GM18870 (cell line): Measurements from ENCODE around the gene RAB37.

Experiments used
- ATAC-seq: cut with Tn5 transposase; IDR thresholded peaks from one replicate; pipeline ENCODE4 v1.9.1; 2021; ENCODE audit warnings: moderate library complexity; ENCODE audit not compliant: unreplicated experiment

Gene RAB37

DNA sequence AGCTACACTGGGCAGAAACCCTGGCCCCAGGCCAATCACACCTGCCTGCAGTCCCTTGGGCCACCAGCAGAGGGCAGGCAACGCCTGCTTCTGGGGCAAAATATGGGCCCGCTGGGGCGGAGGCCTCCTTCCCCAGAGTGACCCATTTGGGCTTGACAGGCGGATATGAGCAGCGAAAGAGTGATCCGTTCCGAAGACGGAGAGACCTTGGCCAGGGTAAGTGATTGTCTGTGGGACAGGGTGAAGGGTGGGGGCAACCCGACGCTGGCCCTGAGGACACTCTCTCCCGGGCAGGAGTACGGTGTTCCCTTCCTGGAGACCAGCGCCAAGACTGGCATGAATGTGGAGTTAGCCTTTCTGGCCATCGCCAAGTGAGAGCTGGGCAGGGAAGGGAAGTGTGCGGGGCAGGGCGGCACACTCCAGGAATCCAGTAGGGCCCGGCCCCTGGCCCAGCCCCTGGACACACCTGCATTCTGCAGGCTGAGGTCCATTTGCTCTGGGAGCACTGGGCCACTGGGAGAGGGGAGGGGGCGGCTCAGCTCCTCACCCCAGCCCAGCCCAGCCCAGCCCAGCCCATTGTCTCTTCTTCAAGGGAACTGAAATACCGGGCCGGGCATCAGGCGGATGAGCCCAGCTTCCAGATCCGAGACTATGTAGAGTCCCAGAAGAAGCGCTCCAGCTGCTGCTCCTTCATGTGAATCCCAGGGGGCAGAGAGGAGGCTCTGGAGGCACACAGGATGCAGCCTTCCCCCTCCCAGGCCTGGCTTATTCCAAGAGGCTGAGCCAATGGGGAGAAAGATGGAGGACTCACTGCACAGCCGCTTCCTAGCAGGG lies 7.9 kb downstream of the RAB37 start:
- no peak for ATAC-seq

DNA sequence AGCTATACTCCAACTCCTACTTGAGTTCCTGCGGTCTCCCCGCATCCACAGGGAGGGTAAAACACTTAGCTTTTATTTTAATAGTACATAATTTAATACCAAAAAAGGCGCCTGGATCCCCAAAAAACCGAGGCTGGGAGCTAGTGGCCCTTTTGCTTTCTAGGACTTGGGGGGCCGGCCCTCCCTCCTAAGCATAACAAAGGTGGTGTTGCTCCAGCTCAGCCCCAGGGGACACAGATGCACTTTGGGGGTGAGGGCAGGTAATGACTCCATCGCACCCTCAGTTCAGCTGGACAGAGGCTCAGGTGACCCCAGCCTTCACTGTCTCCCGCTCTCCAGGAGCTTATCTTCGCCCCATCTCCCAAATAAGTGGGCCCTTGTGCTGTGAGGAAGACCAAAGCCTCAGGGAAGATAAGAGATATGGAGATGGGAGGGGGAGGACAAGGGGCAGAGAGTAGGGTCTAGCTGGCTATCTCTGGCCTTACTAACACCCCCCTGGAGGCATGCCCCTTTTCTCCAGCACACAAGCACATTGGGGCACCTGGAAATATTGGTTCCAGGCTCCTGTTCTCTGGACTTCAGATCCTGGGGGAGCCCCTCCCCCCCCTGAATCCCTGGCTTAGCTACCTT lies 8.6 kb downstream of the RAB37 start:
- ATAC-seq, result no peak

DNA sequence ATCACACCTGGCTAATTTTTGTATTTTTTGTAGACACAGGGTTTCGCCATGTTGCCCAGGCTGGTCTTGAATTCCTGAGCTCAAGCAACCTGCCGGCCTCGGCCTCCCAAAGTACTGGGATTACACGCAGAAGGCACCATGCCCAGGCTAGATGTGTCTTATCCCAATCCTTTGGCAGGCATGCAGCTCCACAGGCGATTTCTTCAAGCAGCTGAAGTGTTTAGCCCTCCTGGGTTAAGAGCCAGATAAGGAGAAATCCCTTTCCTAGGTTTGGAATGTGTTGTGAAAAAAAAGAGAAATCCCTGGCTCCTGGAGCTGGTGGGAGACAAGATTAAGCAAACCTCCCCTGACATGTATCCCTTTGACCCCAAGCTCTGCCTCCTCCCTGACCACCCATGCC lies 9.3 kb downstream of the RAB37 start:
- no peak for ATAC-seq

DNA sequence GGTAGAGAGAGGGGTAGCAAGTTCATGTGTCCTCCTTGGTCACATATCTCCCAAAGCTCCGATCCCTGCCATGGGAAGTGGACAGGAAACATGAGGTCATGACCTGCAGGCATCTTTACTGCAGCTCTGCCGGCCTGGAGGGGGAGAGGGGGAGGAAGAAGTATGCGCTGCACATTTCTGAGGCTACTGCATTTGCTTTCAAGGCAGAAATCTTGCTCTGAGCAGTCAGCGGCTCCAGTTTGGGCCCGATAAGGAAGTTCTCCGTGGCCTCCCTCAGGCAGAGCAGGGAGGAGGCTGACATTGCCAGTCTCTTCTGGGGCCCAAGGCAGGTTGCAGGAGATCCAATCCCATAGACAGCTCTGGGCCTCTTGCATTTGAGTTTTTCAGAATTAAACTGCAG lies 9.9 kb downstream of the RAB37 start:
- ATAC-seq, result no peak

DNA sequence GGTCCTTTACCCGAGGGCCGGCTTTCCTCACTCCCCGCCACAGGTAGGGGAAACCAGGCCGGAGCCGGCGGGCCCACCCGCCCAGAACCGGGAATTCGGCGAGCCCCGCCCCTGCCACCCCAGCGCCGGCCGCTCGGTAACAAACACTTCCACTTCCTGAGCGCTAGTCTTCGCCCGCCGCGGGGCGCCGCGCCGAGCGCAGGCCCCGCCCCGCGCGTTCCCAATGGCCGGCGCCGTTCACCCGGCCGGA lies 11.1 kb downstream of the RAB37 start:
- ATAC-seq, result no peak

DNA sequence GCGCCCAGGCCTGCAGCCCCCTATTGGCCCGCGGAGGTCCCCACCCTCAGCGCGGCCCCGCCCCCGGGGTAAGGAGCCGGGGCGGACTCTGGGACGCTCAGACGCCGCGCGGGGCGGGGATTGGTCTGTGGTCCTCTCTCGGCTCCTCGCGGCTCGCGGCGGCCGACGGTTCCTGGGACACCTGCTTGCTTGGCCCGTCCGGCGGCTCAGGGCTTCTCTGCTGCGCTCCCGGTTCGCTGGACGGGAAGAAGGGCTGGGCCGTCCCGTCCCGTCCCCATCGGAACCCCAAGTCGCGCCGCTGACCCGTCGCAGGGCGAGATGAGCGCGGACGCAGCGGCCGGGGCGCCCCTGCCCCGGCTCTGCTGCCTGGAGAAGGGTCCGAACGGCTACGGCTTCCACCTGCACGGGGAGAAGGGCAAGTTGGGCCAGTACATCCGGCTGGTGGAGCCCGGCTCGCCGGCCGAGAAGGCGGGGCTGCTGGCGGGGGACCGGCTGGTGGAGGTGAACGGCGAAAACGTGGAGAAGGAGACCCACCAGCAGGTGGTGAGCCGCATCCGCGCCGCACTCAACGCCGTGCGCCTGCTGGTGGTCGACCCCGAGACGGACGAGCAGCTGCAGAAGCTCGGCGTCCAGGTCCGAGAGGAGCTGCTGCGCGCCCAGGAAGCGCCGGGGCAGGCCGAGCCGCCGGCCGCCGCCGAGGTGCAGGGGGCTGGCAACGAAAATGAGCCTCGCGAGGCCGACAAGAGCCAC lies 11.6 kb downstream of the RAB37 start, which contains the start of gene NHERF1:
Gene NHERF1 (plus strand): TSS at position 100 of the 750 bp plus-strand sequence. CDS start 219 bp downstream, at position 319.
- peak; percentile 41 for ATAC-seq

DNA sequence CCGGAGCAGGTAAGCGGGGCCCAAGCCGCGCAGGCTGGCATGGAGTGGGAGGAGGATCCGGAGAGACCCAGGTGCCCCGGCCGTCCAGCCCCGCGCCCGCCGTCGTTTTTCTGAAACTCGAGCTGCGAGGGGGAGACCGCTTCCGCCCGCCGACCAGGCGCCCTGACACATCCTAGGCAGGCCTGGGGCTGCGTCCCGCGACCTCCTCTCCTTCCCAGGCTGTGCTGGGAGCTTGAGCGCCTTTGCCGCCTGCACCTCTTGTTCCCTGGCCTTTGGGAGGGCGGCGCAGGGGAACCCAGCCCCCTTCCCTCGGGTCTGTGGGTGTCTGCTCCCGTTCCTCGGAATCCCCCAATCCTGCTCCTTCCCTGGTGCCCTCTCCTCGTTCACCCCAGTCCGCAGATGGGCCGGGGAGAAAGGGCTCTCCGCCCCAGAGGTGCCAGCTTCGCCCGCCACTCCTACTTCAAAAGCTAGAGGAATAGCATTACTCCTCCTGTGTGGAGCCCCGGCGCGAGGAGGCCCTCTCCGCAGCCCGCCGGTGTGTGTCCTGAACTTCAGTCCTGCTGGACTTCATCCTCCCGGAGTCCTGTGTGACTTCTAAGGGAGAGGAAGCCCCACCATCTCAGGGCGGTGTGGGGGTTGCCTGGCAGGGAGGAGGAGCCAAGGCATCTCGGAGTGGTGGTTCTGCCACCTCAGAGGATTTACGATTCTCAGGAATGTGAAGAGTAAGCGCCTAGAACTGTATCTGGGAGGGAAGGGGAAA lies 12.4 kb downstream of the RAB37 start:
- ATAC-seq, result no peak

DNA sequence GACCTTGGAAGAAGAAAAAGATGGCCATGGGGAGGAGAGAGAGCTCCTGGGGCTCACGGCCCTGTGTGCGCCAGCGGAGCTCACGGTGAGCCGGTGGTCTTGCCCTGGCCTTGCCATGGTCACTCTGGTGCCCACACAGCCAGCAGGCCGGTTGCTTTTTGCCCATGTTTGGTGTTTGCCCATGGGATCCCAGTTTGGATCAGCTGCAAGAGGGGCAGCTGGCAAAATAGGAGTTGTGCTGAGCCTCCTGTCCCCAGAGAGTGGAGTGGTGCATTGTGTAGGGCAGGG lies 12.9 kb downstream of the RAB37 start:
- ATAC-seq, result no peak

DNA sequence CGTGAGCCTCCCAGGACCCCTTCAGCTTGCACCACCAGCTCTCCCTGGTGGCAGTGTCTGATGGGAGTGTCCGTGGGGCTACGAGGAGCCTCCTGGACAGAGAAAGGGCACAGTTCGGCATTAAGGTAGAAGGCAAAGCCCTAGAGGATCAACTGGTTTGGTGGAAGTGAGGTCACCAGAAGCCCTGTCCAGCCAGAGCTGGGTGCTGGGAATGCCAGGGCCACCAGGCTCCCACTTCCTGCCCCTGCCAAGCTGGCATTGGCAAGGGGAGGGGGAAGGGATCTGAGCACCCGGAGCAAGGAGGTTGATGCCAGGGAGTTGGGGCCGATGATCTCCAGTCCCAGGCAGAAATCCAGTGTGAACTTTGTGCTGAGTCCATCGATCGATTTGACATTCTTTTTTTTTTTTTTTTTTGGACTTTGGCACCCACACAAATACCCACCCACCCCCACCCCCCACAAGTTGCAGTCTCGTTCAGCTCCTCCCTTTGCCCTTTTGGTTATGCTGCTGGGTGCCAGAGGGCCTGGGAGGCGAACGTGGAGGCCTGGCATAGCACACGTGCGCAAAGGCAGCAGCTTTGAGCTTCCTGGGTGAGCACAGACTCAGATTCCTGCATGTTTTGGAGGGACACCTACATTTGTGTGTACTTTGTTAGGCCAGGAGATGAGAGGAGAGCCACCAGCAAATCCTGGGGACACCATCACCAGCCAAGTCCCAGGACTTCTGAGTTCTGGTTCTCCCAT lies 13.4 kb downstream of the RAB37 start:
- no peak for ATAC-seq

DNA sequence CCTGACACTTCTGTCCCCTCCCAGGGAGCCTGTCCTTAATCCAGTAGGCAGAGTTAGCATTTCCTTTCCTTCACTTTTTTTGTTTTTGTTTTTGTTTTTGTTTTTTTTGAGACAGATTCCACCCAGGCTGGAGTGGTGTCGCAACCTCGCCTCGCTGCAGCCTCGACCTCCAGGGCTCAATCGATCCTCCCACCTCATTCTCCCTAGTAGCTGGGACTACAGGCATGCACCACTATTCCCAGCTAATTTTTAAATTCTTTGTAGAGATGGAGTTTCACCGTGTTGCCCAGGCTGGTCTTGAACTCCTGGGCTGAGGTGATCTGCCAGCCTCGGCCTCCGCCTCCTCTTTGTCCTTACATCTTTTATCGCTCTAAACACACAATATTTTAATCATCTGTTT lies 15.4 kb downstream of the RAB37 start:
- ATAC-seq, result no peak

DNA sequence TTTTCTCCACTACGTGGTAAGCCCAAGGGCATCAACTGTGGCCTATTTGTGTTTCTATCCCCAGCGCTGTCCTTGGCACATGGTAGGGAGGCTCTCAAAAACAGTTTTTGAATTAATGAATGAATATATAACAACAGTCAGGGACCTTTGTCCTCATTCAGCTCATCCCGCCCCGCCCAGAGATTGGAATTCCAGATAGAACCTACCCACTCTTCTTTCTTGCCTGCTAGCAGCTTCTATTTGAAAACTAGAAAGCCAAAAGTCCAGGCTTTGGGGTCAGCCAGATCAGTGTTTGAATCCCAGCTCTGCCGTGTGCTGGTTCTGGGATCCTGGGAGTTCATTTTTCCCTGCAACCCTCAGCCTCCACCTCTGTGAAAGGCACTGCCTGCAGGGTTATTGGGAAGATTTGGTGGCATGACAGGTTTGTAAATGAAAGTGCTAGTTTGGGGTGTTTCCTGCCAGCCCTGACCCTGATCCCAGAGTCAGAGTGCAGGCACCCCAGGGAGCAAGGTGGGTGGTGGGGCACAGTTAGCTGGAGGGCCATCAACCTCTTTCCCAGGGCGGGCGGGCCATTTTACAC lies 15.9 kb downstream of the RAB37 start:
- no peak for ATAC-seq

DNA sequence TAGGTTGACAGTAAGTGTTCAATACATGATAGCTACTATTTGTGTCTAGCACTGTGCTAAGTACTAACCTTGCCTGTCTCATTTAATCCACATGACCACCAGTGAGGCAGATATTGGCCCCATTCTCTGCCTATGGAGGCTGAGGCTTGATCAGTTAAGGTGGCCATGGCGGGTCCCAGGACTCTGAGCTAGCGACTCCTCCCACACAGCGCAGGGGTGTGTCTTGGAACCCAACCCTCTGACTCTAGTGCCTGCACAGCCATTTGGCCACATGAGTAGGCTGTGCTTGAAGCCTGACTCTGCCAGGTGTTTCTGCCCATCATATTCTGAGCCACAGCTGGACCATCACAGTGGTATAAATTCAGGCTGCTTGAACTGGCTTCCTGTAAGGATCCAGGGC lies 17.8 kb downstream of the RAB37 start:
- no peak for ATAC-seq

DNA sequence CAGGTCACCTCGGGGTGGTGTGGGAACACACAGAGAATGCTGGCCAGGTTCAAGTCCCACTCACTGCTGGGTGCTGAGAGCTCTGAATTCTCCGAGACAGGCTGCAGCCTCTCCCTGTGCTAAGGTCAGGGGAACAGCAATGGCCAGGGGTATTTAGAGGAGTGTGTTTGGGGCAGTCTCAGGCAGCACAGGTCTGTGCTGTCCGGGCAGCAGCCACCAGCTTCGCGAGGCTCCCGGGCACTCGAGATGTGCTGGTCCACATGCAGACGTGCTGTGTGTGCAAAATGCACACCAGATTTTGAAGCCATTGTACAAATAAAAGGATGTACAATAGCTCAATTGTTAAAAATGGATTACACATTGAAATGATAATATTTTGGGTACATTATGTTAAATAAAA lies 18.5 kb downstream of the RAB37 start:
- ATAC-seq, result no peak

DNA sequence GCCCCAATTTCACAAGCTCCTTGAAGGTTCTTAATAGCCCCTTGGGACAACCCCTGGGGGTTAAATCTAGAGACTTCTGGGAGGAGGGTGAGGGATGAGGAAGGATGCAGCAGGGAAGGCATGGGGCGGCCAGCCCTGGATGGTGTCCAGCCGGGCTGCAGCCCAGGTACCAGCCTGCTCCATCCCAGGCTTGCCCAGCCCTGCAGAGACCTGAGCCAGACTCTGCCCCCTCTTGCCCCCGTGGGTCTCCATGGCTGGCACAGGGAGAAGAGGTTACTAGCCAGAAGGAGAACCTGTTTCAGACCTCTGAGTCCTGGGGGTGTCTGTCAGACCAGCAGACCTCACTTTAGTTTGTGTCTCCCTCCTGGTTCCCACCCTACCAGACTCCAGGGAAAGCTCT lies 19.8 kb downstream of the RAB37 start:
- ATAC-seq, result no peak

DNA sequence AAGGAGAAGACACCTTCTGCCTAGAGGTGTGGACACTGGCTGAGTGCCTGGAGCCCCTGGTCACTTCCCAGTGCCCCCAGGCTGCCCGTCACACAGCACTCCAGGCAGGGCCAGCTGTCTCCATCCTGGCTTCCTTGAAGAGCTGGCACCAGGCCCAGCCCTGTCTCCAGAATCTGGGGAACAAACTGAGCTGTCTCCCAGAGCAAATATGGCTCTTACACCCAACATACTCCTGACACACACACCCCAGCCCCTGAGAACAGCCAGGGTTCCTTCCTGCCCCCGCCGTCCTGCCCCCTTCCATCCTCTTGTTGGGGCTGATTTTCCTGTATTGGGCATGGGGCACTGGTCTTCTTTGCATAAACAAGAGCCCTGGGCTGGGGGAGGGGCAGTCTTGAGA lies 20.4 kb downstream of the RAB37 start:
- ATAC-seq, result no peak

DNA sequence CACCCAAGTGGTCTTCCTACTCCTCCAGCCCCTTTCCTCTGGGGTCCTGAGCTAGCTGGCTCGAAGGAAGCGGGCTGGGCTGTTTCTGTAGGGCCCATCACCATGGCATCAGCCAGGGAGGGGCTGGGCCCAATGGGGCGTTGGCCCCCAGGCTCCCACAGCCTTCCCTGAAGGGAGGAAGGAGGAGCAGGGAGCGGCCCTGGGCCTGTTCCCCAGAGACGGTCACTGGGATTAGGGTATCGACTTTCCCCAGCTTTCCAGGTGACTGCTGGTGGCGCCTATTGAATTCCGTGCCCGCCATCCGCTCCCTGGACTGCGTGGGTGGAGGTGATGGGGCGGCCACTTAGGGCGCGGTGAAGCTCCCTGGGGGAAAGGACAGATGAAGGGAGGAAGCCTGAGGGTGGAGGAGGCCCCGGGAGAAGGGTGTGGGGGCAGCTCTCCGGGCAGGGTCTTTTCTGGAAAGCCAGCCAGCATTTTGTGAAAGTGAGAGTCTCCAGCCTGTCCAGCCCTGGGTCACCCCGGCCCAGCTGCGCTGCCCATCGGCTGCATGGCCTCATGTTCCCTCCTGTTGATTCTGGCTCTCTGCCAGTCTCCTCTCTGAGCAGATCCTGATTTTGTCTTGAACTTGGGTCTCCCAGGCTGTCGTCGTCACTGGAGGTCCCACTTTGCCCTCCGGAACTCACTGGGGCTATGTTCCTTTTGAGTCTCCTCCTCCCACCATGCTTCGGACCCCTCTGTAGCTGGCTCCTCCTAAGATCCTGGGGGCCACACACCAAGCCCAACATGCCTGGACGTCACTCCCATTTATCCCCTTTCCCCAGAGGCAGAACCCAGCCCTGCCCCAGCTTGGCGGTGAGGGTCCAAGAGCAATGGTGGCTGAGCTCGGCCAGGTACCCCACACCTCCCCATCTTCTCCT lies 21.1 kb downstream of the RAB37 start:
- no peak for ATAC-seq

DNA sequence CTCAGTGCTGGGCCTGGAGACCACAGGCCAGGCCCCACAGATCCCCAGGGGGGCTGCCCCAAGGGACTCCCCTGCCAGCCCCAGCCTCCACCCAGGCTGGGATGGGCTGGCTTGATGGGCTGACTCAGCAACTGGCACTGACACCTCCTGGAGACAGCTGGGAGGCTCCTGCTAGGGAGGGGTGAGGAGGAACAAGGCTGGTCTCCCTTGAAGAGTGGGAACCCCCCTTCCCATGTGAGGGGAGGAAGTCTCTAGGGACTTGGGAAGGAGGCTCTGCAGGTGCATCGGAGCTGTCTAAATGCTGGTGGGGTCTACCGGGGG lies 21.8 kb downstream of the RAB37 start:
- ATAC-seq, result no peak

DNA sequence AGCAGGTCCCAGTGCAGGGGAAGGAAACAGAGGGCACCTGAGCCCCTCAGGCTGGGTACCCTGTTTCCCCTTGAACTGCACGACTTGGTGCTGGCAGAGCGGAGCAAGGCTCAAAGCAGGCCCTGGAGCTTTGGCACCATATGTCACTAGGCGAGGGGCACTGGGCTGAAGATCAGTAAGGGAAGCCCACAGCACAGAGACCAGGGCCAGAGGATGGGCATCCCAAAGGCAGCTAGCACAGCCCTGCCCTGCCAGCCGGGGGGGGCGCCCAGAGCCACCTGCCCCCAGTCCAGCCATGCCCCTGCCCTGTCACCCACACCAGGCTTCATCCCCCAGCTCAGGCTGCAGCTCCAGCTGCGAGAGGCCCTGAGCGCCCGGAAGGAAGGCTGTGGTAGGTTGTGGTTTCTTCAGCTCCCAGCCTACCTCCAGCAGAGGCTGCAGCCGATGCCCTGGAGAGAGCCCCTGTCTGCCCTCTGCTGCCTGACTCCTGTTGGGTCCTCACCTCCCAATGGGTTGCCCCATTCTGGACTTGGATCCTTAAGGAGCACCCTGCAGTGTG lies 22.3 kb downstream of the RAB37 start:
- ATAC-seq, result peak; percentile 69

DNA sequence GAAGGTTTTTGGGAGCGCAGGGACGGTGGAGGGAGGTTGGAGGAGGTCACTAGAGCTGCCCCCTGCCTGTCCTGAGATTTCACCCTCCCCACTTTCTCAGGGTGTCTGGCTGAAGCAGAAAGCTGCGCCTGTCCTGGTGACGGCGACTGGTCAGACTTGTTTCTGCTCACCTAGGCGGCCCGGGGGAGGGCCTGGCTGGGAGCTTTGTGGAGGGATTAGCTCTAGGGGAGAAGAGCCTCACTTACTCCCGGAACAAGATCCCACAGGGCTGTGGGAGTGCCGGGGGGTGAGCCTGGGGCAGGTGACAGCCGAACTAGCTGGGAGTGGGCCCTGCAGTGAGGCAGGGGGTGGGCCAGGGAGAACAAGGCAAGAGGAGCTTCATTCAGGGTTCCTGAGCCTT lies 22.9 kb downstream of the RAB37 start:
- no peak for ATAC-seq
